ENCODE results near the gene HAVCR1.

Gene HAVCR1

DNA sequence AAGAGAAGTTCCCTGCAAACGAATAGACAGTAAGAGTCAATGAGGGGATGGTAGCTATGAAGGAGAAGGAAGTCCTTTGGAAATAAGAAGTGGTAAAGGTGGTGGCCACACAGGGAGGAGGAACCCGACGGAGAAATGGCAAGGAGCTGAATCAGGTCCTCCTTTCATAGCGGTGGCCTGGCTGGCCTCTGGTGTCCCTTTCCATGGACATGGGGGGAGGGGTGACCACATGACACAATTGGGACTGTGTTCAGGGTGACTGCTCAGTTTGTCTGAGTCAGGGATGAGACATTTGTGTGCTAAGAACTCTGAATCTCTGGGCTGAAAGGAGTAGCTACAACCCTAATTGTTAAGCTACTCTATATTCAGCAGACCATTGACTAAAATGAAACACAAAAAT lies 67.2 kb downstream of the HAVCR1 start:
- no peaks in the 10 kb centered on the region for H3K9me3 ChIP-seq (ENCODE audit: control insufficient read depth in 2 of 2, low read length in 2 of 2)
- no peaks in the 10 kb centered on the region for H3K4me1 ChIP-seq (ENCODE audit: control insufficient read depth, insufficient read depth, low read length)
- H3K27ac ChIP-seq (ENCODE audit: low read length) = no peak overlapping the region
- H3K27me3 ChIP-seq (ENCODE audit: control insufficient read depth in 1 of 2, insufficient read depth in 2 of 2, low read length in 2 of 2) = no peaks in the 10 kb centered on the region
- no peak overlapping the region for H3K4me3 ChIP-seq (ENCODE audit: low read length in 2 of 2)
- H3K9ac ChIP-seq (ENCODE audit: low read length in 2 of 2) = no peak overlapping the region
- no peaks in the 10 kb centered on the region for H3K36me3 ChIP-seq (ENCODE audit: control insufficient read depth in 2 of 2, insufficient read depth in 2 of 2, low read length in 2 of 2)

DNA sequence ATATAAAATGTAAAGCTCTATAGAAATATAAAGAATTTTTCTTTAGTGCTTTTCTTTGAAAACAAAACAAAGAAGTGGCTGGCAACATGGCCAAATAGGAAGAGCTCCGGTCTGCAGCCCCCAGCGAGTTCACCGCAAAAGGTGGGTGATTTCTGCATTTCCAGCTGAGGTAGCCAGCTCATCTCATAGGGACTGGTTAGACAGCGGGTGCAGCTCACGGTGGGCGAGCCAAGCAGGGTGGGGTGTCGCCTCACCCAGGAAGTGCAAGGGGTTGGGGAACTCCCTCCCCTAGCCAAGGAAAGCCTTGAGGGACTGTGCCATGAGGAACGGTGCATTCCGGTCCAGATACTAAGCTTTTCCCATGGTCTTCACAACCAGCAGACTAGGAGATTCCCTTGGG lies 74.9 kb downstream of the HAVCR1 start:
- H3K9me3 ChIP-seq (ENCODE audit: control insufficient read depth in 2 of 2, low read length in 2 of 2) = peaks cover 0 to 2% of the 10 kb centered on the region in 2 donors
- H3K9ac ChIP-seq (ENCODE audit: low read length in 2 of 2) = no peak overlapping the region
- no peak overlapping the region for H3K27ac ChIP-seq (ENCODE audit: low read length)
- no peaks in the 10 kb centered on the region for H3K36me3 ChIP-seq (ENCODE audit: control insufficient read depth in 2 of 2, insufficient read depth in 2 of 2, low read length in 2 of 2)
- no peaks in the 10 kb centered on the region for H3K4me1 ChIP-seq (ENCODE audit: control insufficient read depth, insufficient read depth, low read length)
- H3K4me3 ChIP-seq (ENCODE audit: low read length in 2 of 2) = no peak overlapping the region
- H3K27me3 ChIP-seq (ENCODE audit: control insufficient read depth in 1 of 2, insufficient read depth in 2 of 2, low read length in 2 of 2) = no peaks in the 10 kb centered on the region

DNA sequence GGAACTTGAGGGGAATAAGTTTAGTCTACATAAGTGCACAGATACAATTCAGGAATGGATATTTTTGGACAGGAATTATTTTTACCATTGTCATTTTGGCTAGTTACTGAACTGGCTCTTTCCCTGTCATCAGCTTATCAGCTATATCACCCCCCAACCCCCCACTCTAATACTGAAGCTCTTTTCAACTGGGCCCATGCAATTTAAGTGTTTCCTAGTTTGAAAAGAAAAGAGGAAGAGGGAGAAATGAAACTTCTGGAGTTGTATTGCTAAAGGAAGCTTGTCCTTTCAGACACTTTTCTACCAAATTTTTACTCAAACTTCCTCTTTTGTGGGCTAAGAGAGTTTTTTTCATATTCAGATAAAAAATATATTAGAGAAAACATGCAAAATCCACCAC lies 77.4 kb downstream of the HAVCR1 start:
- H3K36me3 ChIP-seq (ENCODE audit: control insufficient read depth in 2 of 2, insufficient read depth in 2 of 2, low read length in 2 of 2) = no peaks in the 10 kb centered on the region
- no peak overlapping the region for H3K27ac ChIP-seq (ENCODE audit: low read length)
- H3K9ac ChIP-seq (ENCODE audit: low read length in 2 of 2) = no peak overlapping the region
- H3K27me3 ChIP-seq (ENCODE audit: control insufficient read depth in 1 of 2, insufficient read depth in 2 of 2, low read length in 2 of 2) = no peaks in the 10 kb centered on the region
- no peaks in the 10 kb centered on the region for H3K4me1 ChIP-seq (ENCODE audit: control insufficient read depth, insufficient read depth, low read length)
- no peak overlapping the region for H3K4me3 ChIP-seq (ENCODE audit: low read length in 2 of 2)
- peaks cover 0 to 2% of the 10 kb centered on the region in 2 donors for H3K9me3 ChIP-seq (ENCODE audit: control insufficient read depth in 2 of 2, low read length in 2 of 2)

Data from stomach smooth muscle (tissue), 2 donors.